ENCODE results near the gene GNLY.

The GNLY gene

GRCh38 chr2:85665264-85665937 is 28.8 kb upstream of the GNLY start:
- TF ChIP-seq CTCF (IDR thresholded peaks at IDR 0.05; ENCODE audit: control insufficient read depth, extremely low read depth, insufficient read depth): no peak
- no peak for DNase-seq (ENCODE audit: low read depth)

GRCh38 chr2:85666016-85666415 is 28.1 kb upstream of the GNLY start:
- H3K4me3 ChIP-seq (ENCODE audit: low read depth, low read length): no peak overlapping the region
- TF ChIP-seq CTCF (IDR thresholded peaks at IDR 0.05; ENCODE audit: control insufficient read depth, extremely low read depth, insufficient read depth): no peak
- no peak for DNase-seq (ENCODE audit: low read depth)

More at GRCh38 chr2:85665264-85665937, 28.8 kb upstream of the GNLY start:
- no peak overlapping the region for H3K4me3 ChIP-seq (ENCODE audit: low read depth, low read length)

GRCh38 chr2:85666435-85667316 is 27.5 kb upstream of the GNLY start:
- no peak for DNase-seq (ENCODE audit: low read depth)
- TF ChIP-seq CTCF (IDR thresholded peaks at IDR 0.05; ENCODE audit: control insufficient read depth, extremely low read depth, insufficient read depth): no peak
- no peak overlapping the region for H3K4me3 ChIP-seq (ENCODE audit: low read depth, low read length)

GRCh38 chr2:85667561-85668008 is 26.6 kb upstream of the GNLY start:
- no peak for TF ChIP-seq CTCF (IDR thresholded peaks at IDR 0.05; ENCODE audit: control insufficient read depth, extremely low read depth, insufficient read depth)
- no peak for DNase-seq (ENCODE audit: low read depth)
- no peak overlapping the region for H3K4me3 ChIP-seq (ENCODE audit: low read depth, low read length)

- TF ChIP-seq CTCF (IDR thresholded peaks at IDR 0.05; ENCODE audit: control insufficient read depth, extremely low read depth, insufficient read depth): no peak
- DNase-seq (ENCODE audit: low read depth): no peak
- H3K4me3 ChIP-seq (ENCODE audit: low read depth, low read length): no peak within 1 kb of the TSS
These were observed 25.9 kb upstream of the GNLY start, which contains the start of gene SFTPB for GRCh38 chr2:85668009-85668856. Gene SFTPB, minus strand, starts transcription at chr2:85668199. Its CDS starts 16 bp downstream, at chr2:85668183.

- DNase-seq (ENCODE audit: low read depth): no peak
- no peak overlapping the region for H3K4me3 ChIP-seq (ENCODE audit: low read depth, low read length)
- TF ChIP-seq CTCF (IDR thresholded peaks at IDR 0.05; ENCODE audit: control insufficient read depth, extremely low read depth, insufficient read depth): no peak
These were observed 25.4 kb upstream of the GNLY start for GRCh38 chr2:85668857-85669142.
